Activated CD4-positive, CD25-positive, alpha-beta regulatory T cell (primary cell): Measurements from ENCODE around the gene BICC1.

Experiments
- DNase-seq, 4 experiments: peaks; one replicate each; lab custom pipeline; 2025; lab: John Stamatoyannopoulos, UW

Gene BICC1

GRCh38 chr10:58782876-58783851 is 270.5 kb downstream of the BICC1 start:
- DNase-seq = no peak

- no peak for DNase-seq
These were observed 271.7 kb downstream of the BICC1 start for GRCh38 chr10:58784361-58784760.

- no peak for DNase-seq
These were observed 272.7 kb downstream of the BICC1 start for GRCh38 chr10:58785354-58785753.

- DNase-seq = no peak
These were observed 278.5 kb downstream of the BICC1 start for GRCh38 chr10:58791137-58791536.

- no peak for DNase-seq
These were observed 282.9 kb downstream of the BICC1 start for GRCh38 chr10:58795560-58795959.

- DNase-seq = no peak
These were observed 283.6 kb downstream of the BICC1 start for GRCh38 chr10:58796242-58796641.

GRCh38 chr10:58796824-58797223 is 284.2 kb downstream of the BICC1 start:
- no peak for DNase-seq

GRCh38 chr10:58797356-58797755 is 284.7 kb downstream of the BICC1 start:
- no peak for DNase-seq

- no peak for DNase-seq
These were observed 289.4 kb downstream of the BICC1 start for GRCh38 chr10:58802047-58802446.

GRCh38 chr10:58806323-58806722 is 293.7 kb downstream of the BICC1 start:
- DNase-seq = no peak

- no peak for DNase-seq
These were observed 294.4 kb downstream of the BICC1 start for GRCh38 chr10:58806970-58807628.

- DNase-seq = no peak
These were observed 295.0 kb downstream of the BICC1 start for GRCh38 chr10:58807629-58808022.

GRCh38 chr10:58810751-58811150 is 298.1 kb downstream of the BICC1 start:
- no peak for DNase-seq

- no peak for DNase-seq
These were observed 300.9 kb downstream of the BICC1 start for GRCh38 chr10:58813573-58813972.

GRCh38 chr10:58817201-58817846 is 304.7 kb downstream of the BICC1 start:
- DNase-seq = no peak

GRCh38 chr10:58818900-58819299 is 306.2 kb downstream of the BICC1 start:
- DNase-seq = no peak

- DNase-seq = no peak
These were observed 307.7 kb downstream of the BICC1 start for GRCh38 chr10:58820386-58820785.

GRCh38 chr10:58820861-58821751 is 308.4 kb downstream of the BICC1 start:
- no peak for DNase-seq

- no peak for DNase-seq
These were observed 309.0 kb downstream of the BICC1 start for GRCh38 chr10:58821752-58822056.

- DNase-seq = no peak
These were observed 311.3 kb downstream of the BICC1 start for GRCh38 chr10:58823983-58824382.

GRCh38 chr10:58824396-58824795 is 311.7 kb downstream of the BICC1 start:
- DNase-seq = no peak

GRCh38 chr10:58826694-58827093 is 314.0 kb downstream of the BICC1 start:
- DNase-seq = no peak
